PC-3 (cell line): ENCODE results near the gene DHRS2.

ENCODE experiments used
- CTCF ChIP-seq: fragments of 300-600 bp; sonication (generic); conservative IDR thresholded peaks from 2 replicates; pipeline ENCODE4 v1.5.1; 2017; ENCODE audit warnings: antibody characterized with exemption, low read depth, mild to moderate bottlenecking, low read length
- EZH2 ChIP-seq: fragments of 300-600 bp; sonication (generic); IDR thresholded peaks from one replicate; pipeline ENCODE4 v1.6.1; 2017; ENCODE audit warnings: antibody characterized with exemption, mild to moderate bottlenecking, low read length; ENCODE audit not compliant: unreplicated experiment

GRCh38 chr14:23647619-23648018 lies 11.5 kb downstream of the DHRS2 start:
- TF ChIP-seq CTCF (no peak), EZH2 (no peak)
